Measurements from ENCODE around the gene CPOX.

CPOX gene

DNA sequence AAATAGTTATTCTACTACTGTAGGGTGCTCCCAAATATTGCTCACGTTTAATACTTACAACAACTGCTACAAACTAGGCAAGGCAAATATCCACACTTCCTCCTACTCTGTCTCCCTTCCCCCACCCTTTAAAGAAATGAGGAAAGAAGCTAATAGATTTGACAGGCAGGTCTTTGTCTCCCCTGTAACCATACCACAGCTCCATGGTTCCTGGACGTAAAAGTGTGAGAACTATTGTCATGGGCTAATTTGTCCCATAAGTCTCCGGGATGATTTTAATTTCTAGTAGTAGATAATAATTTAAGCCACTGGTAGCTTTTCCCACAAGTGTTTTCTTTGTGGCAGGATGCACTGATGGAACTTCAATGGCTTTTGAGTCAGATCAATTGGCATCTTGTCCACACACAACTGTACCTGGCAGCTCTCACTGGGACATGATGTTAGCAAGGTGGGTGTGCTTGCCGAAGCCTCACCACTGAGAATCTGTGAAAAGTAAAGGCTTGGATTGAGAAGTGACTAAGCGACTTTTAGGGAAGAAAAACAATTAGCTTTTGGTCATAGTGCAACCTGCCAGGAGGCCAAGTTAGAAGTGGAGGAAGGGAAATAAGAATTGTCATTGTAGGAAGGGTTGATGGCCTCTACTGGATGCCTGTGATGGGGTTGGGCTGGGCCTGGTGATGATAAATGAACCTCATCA lies 1.4 kb upstream of the CPOX start:
- no peak for DNase-seq

DNA sequence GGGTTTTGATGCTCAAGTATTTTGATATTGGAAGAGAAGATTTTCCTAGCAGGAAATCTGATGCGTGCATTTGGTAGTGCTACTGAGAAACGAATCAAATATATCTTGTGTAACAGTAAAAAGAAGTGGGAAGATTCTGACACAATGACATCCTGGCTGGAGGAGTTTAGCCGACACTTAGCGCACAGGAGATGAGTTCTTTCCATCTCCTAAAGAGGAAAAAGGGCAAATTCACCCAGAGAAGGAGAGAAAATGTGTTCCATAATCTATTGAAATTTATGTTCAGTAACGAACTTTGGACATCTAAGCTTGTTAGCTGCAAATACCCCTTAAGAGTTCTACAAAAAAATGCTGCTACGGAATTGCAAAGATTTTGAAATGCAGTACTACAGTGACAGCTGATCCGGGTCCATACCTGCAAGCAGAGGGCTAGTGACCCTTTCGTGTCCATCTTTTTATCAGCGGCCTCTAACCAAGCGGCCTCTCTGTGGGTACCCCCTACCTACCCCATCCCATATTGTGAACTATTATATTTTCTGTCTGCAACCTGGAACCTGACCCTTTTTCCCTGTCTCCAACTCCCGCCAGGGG lies 971 bp downstream of the CPOX start:
- no peak for DNase-seq

DNA sequence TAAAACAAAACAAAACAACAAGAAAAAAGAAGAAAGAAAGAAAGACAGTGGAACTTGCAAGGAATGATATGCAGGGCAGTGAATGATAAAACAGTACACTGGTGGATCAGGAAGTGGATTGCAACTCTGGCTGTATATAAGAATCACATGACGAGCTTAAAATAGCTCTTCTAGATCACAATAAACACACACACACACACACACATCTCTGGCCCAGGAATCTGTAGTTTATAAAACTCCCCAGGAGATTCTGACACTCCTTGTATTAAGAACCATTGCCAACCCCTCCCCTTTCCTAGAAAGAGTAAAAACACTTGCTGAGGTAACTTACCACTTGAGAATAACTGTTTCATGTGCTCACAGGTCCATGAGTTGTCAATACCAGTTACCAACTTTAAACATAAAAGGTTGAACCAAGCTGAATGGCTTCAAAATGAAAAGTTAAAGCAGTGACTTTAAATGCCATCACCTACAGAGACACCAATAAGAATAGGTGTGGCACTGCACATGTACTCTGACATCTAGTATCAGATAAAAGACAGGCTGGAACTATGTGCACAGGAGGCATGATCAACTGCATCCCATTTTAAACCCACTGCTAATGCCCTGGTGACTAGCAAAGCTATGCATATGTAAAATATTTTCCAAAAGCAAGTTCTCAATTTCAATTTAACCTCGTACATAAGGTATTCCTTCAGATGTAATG lies 3.9 kb downstream of the CPOX start:
- no peak for DNase-seq

GRCh38 chr3:98588065-98588464 lies 5.3 kb downstream of the CPOX start:
- no peak for DNase-seq

DNA sequence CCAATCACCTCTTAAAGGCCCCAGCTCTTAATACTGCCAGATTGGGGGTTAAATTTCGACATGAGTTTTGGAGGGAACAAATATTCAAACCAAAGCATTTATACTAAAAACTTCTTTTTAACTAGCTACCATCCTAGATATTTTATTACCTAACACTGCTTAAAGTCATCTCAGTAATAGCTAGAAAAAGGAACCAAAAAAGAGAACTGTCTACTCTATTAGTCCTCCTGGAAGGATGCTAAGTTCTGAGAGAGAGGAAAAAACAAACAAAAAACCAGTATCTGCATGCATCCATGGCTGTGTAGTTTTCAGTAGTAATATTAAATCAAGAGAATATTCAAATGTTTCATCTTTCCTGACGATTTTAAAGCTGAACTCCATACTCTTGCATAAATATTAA lies 5.8 kb downstream of the CPOX start:
- DNase-seq: no peak

DNA sequence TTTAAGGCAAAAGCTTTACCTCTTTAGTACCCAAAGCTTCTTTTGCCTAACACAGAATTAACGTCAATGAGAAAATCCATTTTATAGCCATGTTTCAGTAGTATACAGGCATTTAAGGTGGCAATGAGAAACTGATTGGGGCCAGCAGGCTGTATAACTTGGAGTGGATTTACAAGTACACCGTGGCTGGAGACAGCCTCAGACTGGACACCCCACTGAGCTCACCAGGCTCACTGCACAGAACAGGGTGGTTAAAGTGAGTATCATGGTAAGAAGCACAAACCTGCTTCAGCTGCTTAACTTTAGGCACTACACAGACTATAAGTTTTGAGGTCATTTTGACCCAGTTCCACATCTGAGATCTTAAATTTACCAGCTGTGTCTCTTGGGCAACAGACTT lies 8.9 kb downstream of the CPOX start:
- DNase-seq: no peak

DNA sequence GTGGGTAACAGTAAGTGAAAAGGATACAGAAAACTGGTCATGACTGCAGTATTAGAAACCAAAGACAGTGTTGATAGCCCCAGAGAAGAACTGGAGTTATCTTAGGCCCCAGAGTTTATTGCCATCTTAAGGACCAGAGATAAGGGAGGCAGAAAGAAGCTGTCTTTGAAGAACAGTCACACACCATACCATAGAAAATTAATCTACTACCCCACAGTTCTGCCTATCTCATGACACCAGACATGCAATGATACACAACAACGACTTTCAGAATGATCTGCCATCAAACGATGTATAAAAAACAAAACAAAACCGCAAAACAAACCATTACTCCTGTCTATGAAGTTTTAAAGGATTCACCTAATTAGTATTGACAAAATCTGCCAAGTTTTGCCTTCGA lies 9.6 kb downstream of the CPOX start:
- no peak for DNase-seq

- DNase-seq: no peak
Measured at GRCh38 chr3:98582042-98582441, 11.4 kb downstream of the CPOX start.

GRCh38 chr3:98581474-98581873 lies 11.9 kb downstream of the CPOX start:
- DNase-seq: no peak

DNA sequence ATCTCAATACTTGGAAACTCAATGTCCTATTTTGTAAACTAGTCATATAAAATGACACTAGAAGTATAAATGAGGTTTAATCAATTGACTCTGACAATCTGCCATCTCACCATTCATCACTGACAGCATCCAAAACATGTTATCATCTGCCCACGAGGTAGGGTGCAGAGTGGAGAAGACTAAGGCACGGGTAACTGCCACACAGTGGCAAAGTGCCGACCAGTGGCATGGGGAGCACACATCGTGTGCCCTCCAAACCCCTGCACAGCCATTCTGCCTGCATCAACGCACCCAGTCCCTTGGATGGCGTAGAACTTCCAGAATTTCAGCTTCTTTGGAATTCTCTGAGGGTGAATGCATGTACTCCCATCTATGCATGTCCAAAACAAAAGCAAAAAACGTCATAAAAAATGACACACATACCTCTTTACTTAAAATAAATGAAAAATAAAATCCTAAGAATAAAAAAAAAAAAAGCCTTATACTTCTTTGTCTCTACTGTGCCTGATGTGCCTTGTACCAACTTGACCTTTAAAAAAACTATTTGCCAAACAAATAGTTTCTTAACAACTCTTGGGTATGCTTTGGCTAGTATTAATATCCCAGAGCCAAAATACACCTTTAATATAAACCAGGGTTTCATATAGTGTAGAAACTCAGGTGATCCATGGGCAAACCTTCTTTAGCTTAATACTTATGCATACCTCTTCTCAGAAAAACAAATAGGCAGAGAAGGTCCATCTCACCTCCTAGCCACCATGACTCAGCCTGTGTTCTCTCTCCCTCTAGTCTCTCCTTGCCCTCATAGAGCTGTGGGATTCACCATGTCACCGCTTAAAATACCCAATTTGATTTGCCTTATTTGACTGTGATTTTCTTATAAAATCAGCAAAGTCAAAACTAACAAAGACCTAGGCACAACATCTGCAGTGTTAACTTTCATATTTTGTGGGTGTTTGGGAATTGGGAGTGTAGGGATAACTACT lies 12.7 kb downstream of the CPOX start:
- DNase-seq: no peak

DNA sequence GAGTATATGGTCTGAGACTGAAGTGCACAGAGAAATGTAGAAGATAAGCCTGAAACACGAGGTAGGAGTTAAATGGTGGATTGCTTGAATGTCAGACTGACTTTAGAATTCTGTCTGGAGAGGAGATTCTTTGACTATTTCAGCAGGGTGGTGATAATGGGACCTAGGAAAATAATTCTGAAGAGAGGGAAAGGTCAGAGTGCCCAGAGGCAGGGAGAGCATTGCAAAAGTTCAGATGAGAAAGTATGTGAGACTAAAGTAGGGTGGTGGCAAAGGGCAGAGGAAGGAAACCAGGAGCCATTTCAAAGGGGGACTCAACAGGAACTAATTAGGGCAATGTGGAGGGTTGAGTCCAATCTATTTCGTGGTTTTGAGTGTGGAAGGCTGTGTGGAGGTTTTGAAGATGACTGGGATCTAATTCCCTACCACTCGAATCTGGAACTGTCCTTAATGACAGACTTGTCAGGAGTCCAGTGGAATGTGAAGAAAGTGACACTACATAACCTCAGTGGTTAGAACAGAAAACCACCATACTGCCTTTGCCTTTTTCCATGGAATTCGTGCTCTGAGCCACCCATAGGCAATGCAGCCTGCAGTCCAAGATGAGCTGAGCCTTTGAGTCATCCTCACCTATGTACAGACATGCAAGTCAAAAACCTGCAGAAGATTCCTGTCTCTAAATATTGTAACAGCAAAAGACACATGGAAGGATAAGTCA lies 16.1 kb downstream of the CPOX start:
- DNase-seq: no peak

- peak; percentile 79 for DNase-seq
Measured at GRCh38 chr3:98574132-98574531, 19.3 kb downstream of the CPOX start.

DNA sequence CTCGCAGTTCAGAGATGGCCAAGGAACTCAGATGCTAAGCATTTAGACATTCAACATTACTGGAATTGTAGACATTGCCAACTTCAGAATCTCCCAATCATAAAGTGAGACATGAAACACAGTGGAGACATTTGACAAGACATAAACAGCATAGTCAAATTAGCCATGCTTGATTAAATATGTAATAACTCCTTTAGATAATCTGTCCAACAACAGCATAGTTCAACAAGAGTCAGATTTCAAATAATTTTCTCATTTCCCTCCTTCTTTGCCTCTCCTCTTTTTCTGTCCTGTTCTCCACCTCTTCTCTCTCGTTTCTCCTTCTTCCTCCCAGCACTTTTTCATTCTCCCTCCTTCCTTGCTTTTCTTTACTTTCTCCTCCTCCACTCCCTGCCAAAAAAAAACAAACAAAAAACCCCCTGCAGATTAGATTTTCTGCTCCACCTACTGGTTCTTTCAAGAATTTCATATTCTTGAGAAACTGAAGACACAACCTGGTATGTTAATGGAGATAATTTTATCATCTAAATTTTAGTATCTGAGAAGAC lies 20.2 kb downstream of the CPOX start:
- DNase-seq: peak; percentile 4

- no peak for DNase-seq
Measured at GRCh38 chr3:98568402-98568801, 25.0 kb downstream of the CPOX start.

GRCh38 chr3:98567666-98568270 lies 25.6 kb downstream of the CPOX start:
- DNase-seq: no peak

GRCh38 chr3:98565843-98566242 lies 27.6 kb downstream of the CPOX start:
- DNase-seq: no peak

GRCh38 chr3:98565237-98565643 lies 28.2 kb downstream of the CPOX start:
- DNase-seq: no peak

- DNase-seq: no peak
Measured at GRCh38 chr3:98564282-98565005, 29.0 kb downstream of the CPOX start.

DNA sequence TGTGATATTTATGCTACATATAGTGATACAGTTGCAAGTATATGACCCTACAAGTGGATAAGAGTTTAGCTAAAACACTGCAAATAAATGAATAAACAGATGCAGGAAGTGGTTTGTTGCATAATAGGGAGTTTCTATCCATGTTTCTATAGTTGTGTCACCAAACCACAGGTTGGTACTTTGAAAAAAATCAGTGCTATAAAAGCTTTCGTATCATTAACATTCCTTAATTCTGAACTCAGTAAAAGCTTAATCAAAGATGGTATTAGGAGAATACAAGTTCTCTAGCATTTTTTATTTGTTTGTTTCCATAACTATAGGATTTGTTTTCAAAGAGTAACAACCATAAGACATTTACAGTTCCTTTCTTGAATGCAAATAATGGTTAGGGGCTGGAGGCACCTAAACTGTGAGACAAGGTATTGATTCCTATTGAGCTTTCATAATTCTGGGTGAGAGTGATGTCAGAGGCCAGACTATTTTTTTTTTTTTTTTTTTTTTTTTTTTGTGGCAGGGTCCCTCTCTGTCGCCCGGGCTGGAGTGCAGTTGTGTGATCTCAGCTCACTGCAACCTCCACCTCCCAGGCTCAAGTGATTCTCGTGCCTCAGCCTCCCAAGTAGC lies 29.6 kb downstream of the CPOX start:
- no peak for DNase-seq

DNA sequence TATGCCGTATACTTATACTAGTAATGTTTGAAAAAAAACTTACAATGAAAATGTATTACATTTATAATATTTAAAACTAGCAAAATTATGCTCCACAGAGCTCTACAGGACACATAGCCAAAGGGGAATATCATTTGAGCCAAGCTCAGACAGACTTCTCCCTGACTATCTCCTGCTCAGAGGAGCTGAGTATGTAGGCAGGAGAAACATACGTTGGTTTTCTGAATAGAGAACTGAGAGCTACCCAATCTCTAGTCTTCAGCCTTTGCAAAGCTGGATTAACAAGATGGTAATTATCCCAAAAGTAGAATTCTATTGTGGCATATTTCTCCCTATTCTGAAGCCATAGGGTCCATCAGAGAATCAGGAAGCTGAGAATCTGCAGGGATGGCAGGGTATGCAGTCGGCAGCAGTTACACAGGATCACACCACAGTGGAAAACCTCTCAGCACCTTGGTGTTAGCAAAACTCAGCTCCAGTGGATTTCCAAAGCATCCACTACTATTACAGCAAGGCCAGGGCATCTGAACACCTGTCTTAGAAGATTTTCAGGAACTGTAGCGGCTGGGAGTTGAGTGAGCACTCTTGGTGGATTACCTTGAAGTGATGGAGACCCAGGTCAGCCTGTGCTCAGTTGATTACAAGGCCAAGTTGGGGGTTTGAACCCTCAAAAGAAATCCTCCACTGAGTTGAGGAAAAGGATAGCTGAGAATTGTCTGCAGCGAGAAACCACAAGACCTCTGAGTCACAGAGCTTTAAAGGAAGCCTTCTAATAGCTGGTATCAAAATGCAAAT lies 31.5 kb downstream of the CPOX start:
- DNase-seq: no peak
